HepG2 (cell line): ENCODE results near the gene DDX50. TPM values are rescaled to one million over a fixed set of nuclear protein-coding genes. Genes with fewer than 3 reads are reported as not detected.

Experiments
- CSRNP1 ChIP-seq: sonication (generic); formaldehyde crosslinking; IDR thresholded peaks from 2 replicates; pipeline ENCODE4 v1.8.1; 2023; ENCODE audit warnings: mild to moderate bottlenecking, missing genetic modification reagents
- HOXA3 ChIP-seq: sonication (generic); formaldehyde crosslinking; IDR thresholded peaks from 2 replicates; pipeline ENCODE4 v1.5.0; 2020; ENCODE audit warnings: missing genetic modification reagents
- KDM5B ChIP-seq: sonication (generic); formaldehyde crosslinking; IDR thresholded peaks from 2 replicates; pipeline ENCODE4 v1.4.0; 2020; ENCODE audit warnings: missing genetic modification reagents, mild to moderate bottlenecking, borderline replicate concordance
- KLF6 ChIP-seq: IDR thresholded peaks from 2 replicates; pipeline ENCODE4 v1.8.0; 2016; ENCODE audit warnings: missing biosample characterization, missing genetic modification reagents
- MYC ChIP-seq: sonication (generic); formaldehyde crosslinking; IDR thresholded peaks from 2 replicates; pipeline ENCODE4 v1.9.0; 2021; ENCODE audit warnings: missing genetic modification reagents, borderline replicate concordance
- RFX1 ChIP-seq: fragments of 450-650 bp; IDR thresholded peaks from 2 replicates; pipeline ENCODE4 v1.6.1; 2017
- SP1 ChIP-seq, 2 experiments: fragments of 450-650 bp in 1 of 2; sonication (generic) in 1 of 2; formaldehyde crosslinking in 1 of 2; IDR thresholded peaks; 2 replicates each; pipeline versions ENCODE4 v1.4.0 to v1.6.1; 2016 to 2020; ENCODE audit warnings: missing genetic modification reagents in 1 of 2
- TCF12 ChIP-seq, 2 experiments: fragments of 450-650 bp in 1 of 2; sonication (generic) in 1 of 2; formaldehyde crosslinking in 1 of 2; IDR thresholded peaks; 2 replicates each; pipeline versions ENCODE4 v1.6.1 to v1.8.0; 2017 to 2022; ENCODE audit warnings: antibody characterized with exemption in 1 of 2, mild to moderate bottlenecking in 1 of 2, missing genetic modification reagents in 1 of 2, moderate library complexity in 1 of 2
- ZBTB25 ChIP-seq: IDR thresholded peaks from 2 replicates; pipeline ENCODE4 v1.6.1; 2018; ENCODE audit warnings: missing genetic modification reagents
- ZC3H4 ChIP-seq: sonication (generic); formaldehyde crosslinking; IDR thresholded peaks from 2 replicates; pipeline ENCODE4 v1.4.0; 2020; ENCODE audit warnings: missing genetic modification reagents, borderline replicate concordance
- ZNF276 ChIP-seq: sonication (generic); formaldehyde crosslinking; IDR thresholded peaks from 2 replicates; pipeline ENCODE4 v1.4.0; 2020; ENCODE audit warnings: mild to moderate bottlenecking, low read depth, missing genetic modification reagents
- ZNF646 ChIP-seq: sonication (generic); formaldehyde crosslinking; IDR thresholded peaks from 2 replicates; pipeline ENCODE4 v1.9.0; 2021; ENCODE audit warnings: mild to moderate bottlenecking, missing genetic modification reagents
- ZNF720 ChIP-seq: sonication (generic); formaldehyde crosslinking; IDR thresholded peaks from 2 replicates; pipeline ENCODE4 v1.4.0; 2020; ENCODE audit warnings: missing genetic modification reagents
- polyA plus RNA-seq, 8 experiments: library from polyadenylated mRNA; depleted of rRNA in 3 of 8; stranded (reverse) in 7 of 8; unstranded in 1 of 8; fragments of >200 nt; fragmentation: Illumina TruSeq in 4 of 8; extraction: Trizol in 4 of 8; gene quantifications; 2 replicates each; pipeline versions ENCODE4 v1.2.1 to v1.2.3, GENCODE V29; 2011 to 2016; ENCODE audit warnings: low read depth in 4 of 8, missing spikeins in 1 of 8, mixed read lengths in 1 of 8; ENCODE audit not compliant: insufficient read depth in 1 of 8
- total RNA-seq, 5 experiments: library from RNA; depleted of rRNA; stranded (reverse); fragments of >200 nt; fragmentation: Illumina TruSeq; extraction: Trizol; gene quantifications; 2 replicates each; pipeline ENCODE4 v1.2.3, GENCODE V29; 2016; ENCODE audit warnings: low read depth in 1 of 5
- TF ChIP-seq, protein P1 (sequence below): fragments of 450-650 bp; IDR thresholded peaks from 2 replicates; pipeline ENCODE4 v1.6.1; 2016

DDX50 gene
- total and polyA plus RNA-seq, 2 of the 13 experiments (the other 11 are each of a cell fraction or from before 2014, with no cell fraction given): 19.0 to 38.2 TPM

DNA sequence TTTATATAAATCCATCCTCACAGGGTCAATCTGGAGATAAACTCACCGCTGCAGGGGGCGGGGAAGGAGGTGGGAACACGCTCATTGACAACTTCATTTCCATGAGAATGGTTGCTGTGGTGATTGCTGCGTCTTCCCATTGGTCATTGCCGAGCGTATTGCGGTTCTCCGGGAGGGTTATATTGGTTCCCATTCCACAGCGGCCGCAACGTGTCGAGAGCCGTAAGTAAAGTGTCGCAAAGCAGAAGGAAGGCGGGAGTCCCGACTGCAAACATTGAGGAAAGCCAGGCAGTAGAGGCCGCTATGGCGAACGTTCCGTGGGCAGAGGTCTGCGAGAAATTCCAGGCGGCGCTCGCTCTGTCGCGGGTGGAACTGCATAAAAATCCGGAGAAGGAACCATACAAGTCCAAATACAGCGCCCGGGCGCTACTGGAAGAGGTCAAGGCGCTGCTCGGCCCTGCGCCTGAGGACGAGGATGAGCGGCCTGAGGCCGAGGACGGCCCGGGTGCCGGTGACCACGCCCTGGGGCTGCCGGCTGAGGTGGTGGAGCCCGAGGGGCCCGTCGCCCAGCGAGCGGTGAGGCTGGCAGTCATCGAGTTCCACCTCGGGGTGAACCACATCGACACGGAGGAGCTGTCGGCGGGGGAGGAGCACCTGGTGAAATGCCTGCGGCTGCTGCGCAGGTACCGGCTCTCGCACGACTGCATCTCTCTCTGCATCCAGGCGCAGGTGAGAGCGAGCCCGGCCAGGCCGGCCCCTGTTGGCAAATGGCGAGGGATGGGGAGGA is 87.6 kb downstream of the DDX50 start, which contains the start of gene KIFBP (continued):
- peak; percentile 67; the same call in 1 of the 2 replicates for TF ChIP-seq ZNF276 (CRISPR knock-in tag)
- peak; percentile 63; the same call in 1 of the 2 replicates for TF ChIP-seq HOXA3 (CRISPR knock-in tag)
- peak; percentile 89 for TF ChIP-seq RFX1
- TF ChIP-seq ZNF646: 0 out of 2 replicates have a peak, but pooled peaks have one; percentile 58
- TF ChIP-seq TCF12 (IDR thresholded peaks at IDR 0.05): no peak
- TF ChIP-seq TCF12 (CRISPR knock-in tag; IDR thresholded peaks at IDR 0.05): peak; percentile 73; the same call in 1 of the 2 replicates
- no peak for TF ChIP-seq SP1 (IDR thresholded peaks at IDR 0.05)
- TF ChIP-seq SP1 (CRISPR knock-in tag; IDR thresholded peaks at IDR 0.05): peak; percentile 11; the same call in 1 of the 2 replicates
- TF ChIP-seq ZNF720 (CRISPR knock-in tag): no peak
- TF ChIP-seq, protein P1, sequence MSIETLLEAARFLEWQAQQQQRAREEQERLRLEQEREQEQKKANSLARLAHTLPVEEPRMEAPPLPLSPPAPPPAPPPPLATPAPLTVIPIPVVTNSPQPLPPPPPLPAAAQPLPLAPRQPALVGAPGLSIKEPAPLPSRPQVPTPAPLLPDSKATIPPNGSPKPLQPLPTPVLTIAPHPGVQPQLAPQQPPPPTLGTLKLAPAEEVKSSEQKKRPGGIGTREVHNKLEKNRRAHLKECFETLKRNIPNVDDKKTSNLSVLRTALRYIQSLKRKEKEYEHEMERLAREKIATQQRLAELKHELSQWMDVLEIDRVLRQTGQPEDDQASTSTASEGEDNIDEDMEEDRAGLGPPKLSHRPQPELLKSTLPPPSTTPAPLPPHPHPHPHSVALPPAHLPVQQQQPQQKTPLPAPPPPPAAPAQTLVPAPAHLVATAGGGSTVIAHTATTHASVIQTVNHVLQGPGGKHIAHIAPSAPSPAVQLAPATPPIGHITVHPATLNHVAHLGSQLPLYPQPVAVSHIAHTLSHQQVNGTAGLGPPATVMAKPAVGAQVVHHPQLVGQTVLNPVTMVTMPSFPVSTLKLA: peak; percentile 65
- TF ChIP-seq ZBTB25 (CRISPR knock-in tag): peak; percentile 61; the same call in 1 of the 2 replicates
- 0 out of 2 replicates have a peak, but pooled peaks have one; percentile 61 for TF ChIP-seq KLF6 (CRISPR knock-in tag)
- TF ChIP-seq MYC: no peak; the same call in 1 of the 2 replicates
- TF ChIP-seq ZC3H4: 0 out of 2 replicates have a peak, but pooled peaks have one; percentile 33
- TF ChIP-seq KDM5B: peak; percentile 81
- TF ChIP-seq CSRNP1: peak; percentile 88; the same call in 1 of the 2 replicates
